Panc1 (cell line): ENCODE results near the gene SDHAF1. TPM values are rescaled to one million over a fixed set of nuclear protein-coding genes. Genes with fewer than 3 reads are reported as not detected.

Experiments used
- ATAC-seq: fragments of 200-7000 bp; cut with Tn5 transposase; 2 replicates; pipeline ENCODE4 v1.9.1; 2020; ENCODE audit warnings: mild to moderate bottlenecking, moderate library complexity
- BruUV-seq: library from RNA; stranded (reverse); fragments of 400-500 nt; replicated peaks from 2 replicates; lab custom pipeline; 2021; lab: Mats Ljungman, UMichigan
- CTCF ChIA-PET: fragments of 300-600 bp; sonication (Branson Sonifier 250); formaldehyde crosslinking; loops from one replicate; lab custom pipeline; 2022; ENCODE audit warnings: antibody characterized with exemption; lab: Charles Lee
- POLR2A ChIA-PET: fragments of 300-600 bp; sonication (Branson Sonifier 250); formaldehyde crosslinking; loops from one replicate; lab custom pipeline; 2022; ENCODE audit warnings: antibody characterized with exemption; lab: Charles Lee
- DNase-seq: peaks from one replicate; pipeline ENCODE4 v3.0.0-alpha.2; 2010; ENCODE audit warnings: low read depth, low spot score
- H3K27ac ChIP-seq: 2 replicates; pipeline ENCODE4 v1.5.1; 2011; ENCODE audit warnings: mild to moderate bottlenecking, low read length, inconsistent platforms
- H3K27me3 ChIP-seq: fragments of 200-500 bp; sonication (Bioruptor generic); 2 replicates; pipeline ENCODE4 v1.6.0; 2014; ENCODE audit warnings: low read length, inconsistent platforms; ENCODE audit not compliant: control insufficient read depth, insufficient read depth
- H3K36me3 ChIP-seq: fragments of 200-500 bp; sonication (Bioruptor generic); 2 replicates; pipeline ENCODE4 v1.5.1; 2014; ENCODE audit warnings: inconsistent platforms, mild to moderate bottlenecking, low read length, moderate library complexity; ENCODE audit not compliant: control insufficient read depth, insufficient read depth
- H3K4me1 ChIP-seq: 2 replicates; pipeline ENCODE4 v1.5.1; 2011; ENCODE audit warnings: inconsistent platforms, mild to moderate bottlenecking, low read length, moderate library complexity; ENCODE audit not compliant: control insufficient read depth, insufficient read depth
- H3K4me3 ChIP-seq, 2 experiments: 2 replicates each; pipeline ENCODE4 v1.5.1; 2011 to 2012; ENCODE audit warnings: low read depth in 2 of 2, low read length in 2 of 2, mild to moderate bottlenecking in 2 of 2, inconsistent platforms in 1 of 2, moderate library complexity in 1 of 2
- H3K9me3 ChIP-seq: fragments of 200-500 bp; sonication (Bioruptor generic); 2 replicates; pipeline ENCODE4 v1.5.1; 2014; ENCODE audit warnings: low read depth, mild to moderate bottlenecking, inconsistent platforms, low read length, moderate library complexity; ENCODE audit not compliant: control insufficient read depth, insufficient read depth
- CTCF ChIP-seq: fragments of 450-650 bp; IDR thresholded peaks from 2 replicates; pipeline ENCODE4 v1.5.1; 2017; ENCODE audit warnings: mild to moderate bottlenecking
- POLR2AphosphoS5 ChIP-seq: IDR thresholded peaks from 2 replicates; pipeline ENCODE4 v1.6.1; 2012; ENCODE audit warnings: mild to moderate bottlenecking, low read depth, low read length, moderate library complexity
- REST ChIP-seq, 2 experiments: IDR thresholded peaks; 2 replicates each; pipeline ENCODE4 v1.6.1; 2011 to 2012; ENCODE audit warnings: low read depth in 2 of 2, control low read depth in 1 of 2, low read length in 1 of 2, mild to moderate bottlenecking in 1 of 2, moderate library complexity in 1 of 2; ENCODE audit not compliant: insufficient read depth in 1 of 2
- SIN3A ChIP-seq: IDR thresholded peaks from 2 replicates; pipeline ENCODE4 v1.6.1; 2012; ENCODE audit warnings: low read depth, mild to moderate bottlenecking, low read length, moderate library complexity, borderline replicate concordance; ENCODE audit not compliant: insufficient read depth
- TCF7L2 ChIP-seq: IDR thresholded peaks from 2 replicates; pipeline ENCODE4 v1.6.1; 2011; ENCODE audit warnings: mild to moderate bottlenecking, low read depth, low read length, inconsistent platforms
- in situ Hi-C: cut with HindIII; loops from 2 replicates; pipeline ENCODE4 v1.10.0; 2016; ENCODE audit warnings: low sequenced_read_pairs, low pct_unique_long_range_greater_than_20kb
- intact Hi-C: fragments of 100-400 bp; cut with micrococcal nuclease; formaldehyde crosslinking; loops from one replicate; pipeline ENCODE4 v1.10.0; 2022; ENCODE audit not compliant: unreplicated experiment
- total RNA-seq: library from RNA; stranded (reverse); gene quantifications from one replicate; pipeline ENCODE4 v1.2.1, GENCODE V29; 2021; ENCODE audit not compliant: unreplicated experiment

The SDHAF1 gene
- total RNA-seq, 1 experiment from 2014 or later, result 19.0 TPM

GRCh38 chr19:36014012-36014924 lies 19.3 kb downstream of the SDHAF1 start, which contains the start of gene ALKBH6:
Gene ALKBH6, minus strand, starts transcription at chr19:36014213. Its CDS starts 816 bp downstream, at chr19:36013397.
- H3K27ac ChIP-seq, result peak within 1 kb of the TSS; percentile 91
- H3K36me3 ChIP-seq, result no peaks in the 10 kb centered on the region
- peaks cover 18% of the 10 kb centered on the region for H3K4me1 ChIP-seq
- CTCF ChIA-PET, result no interaction called here
- BruUV-seq, result TSS peak; percentile 91
- in situ Hi-C loops (no loop called here), intact Hi-C loops (no loop called here)
- TF ChIP-seq TCF7L2 (peak; percentile 21; the same call in 1 of the 2 replicates), SIN3A (no peak; the same call in 1 of the 2 replicates), POLR2AphosphoS5 (peak; percentile 61; the same call in 1 of the 2 replicates), CTCF (no peak), REST (IDR thresholded peaks at IDR 0.05; ENCODE audit: insufficient read depth in 1 of 2, low read depth in 2 of 2, low read length in 1 of 2) (peak; percentile 68 to 79; a peak in 3 of 4 replicates)
- ATAC-seq (peak; percentile 98), DNase-seq (peak; percentile 94)
- no peaks in the 10 kb centered on the region for H3K9me3 ChIP-seq
- no peaks in the 10 kb centered on the region for H3K27me3 ChIP-seq
- peak within 1 kb of the TSS; percentile 74 to 97 for H3K4me3 ChIP-seq
- POLR2A ChIA-PET, result interaction anchor here (0.5 to 0.6 kb wide), 4 partner anchors 12 to 387 kb away, joined by 3 to 10 read pairs (median 6); no protein-coding TSS in a partner anchor

GRCh38 chr19:36019061-36019670 lies 24.2 kb downstream of the SDHAF1 start:
- POLR2A ChIA-PET, result interaction anchor here (0.6 kb wide), 2 partner anchors 12 to 199 kb away, joined by 4 to 9 read pairs; no protein-coding TSS in a partner anchor
- Histone ChIP-seq H3K36me3 (no peaks in the 10 kb centered on the region), H3K27ac (no peak overlapping the region)

More at GRCh38 chr19:36019061-36019670, 24.2 kb downstream of the SDHAF1 start:
- CTCF ChIA-PET, result no interaction called here
- in situ Hi-C loops, result no loop called here
- H3K4me1 ChIP-seq, result peaks cover 9% of the 10 kb centered on the region
- H3K27me3 ChIP-seq, result no peaks in the 10 kb centered on the region
- ATAC-seq (no peak), DNase-seq (no peak)
- no peaks in the 10 kb centered on the region for H3K9me3 ChIP-seq
- intact Hi-C loops, result no loop called here
- TF ChIP-seq TCF7L2 (no peak), POLR2AphosphoS5 (no peak), REST (IDR thresholded peaks at IDR 0.05; ENCODE audit: insufficient read depth in 1 of 2, low read depth in 2 of 2, low read length in 1 of 2) (no peak), SIN3A (no peak), CTCF (no peak)
- BruUV-seq, result no TSS peak
- H3K4me3 ChIP-seq, result no peak overlapping the region
